Measurements from ENCODE around the gene SPAG16. TPM values are rescaled to one million over a fixed set of nuclear protein-coding genes. Genes with fewer than 3 reads are reported as not detected.

Gene SPAG16
- total RNA-seq, 1 experiment from 2014 or later: 13.0 TPM

DNA sequence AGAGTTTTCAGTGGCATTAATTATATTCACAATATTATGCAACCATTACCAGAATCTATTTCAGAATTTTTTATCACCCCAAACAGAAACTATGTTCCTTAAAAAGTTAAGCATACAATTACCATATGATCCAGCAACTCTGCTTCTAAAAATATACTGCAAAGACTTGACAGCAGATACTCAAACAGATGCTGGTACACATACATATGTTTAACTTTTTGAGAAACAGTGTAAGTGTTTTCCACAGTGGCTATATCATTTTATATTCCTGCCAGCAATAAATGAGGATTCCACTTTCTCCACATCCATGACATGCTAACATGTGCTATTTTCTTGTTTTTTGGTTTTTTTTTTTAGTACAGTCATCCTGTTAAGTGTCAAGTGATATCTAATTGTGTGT lies 687.3 kb downstream of the SPAG16 start:
- in situ Hi-C loops (cut with HindIII; ENCODE audit: low pct_unique_long_range_greater_than_20kb, low sequenced_read_pairs) (no loop called here), intact Hi-C loops (cut with micrococcal nuclease; ENCODE audit: unreplicated experiment) (no loop called here)
- CTCF ChIA-PET: no interaction called here
- no peak for TF ChIP-seq TCF7L2 (IDR thresholded peaks at IDR 0.05; ENCODE audit: low read depth, low read length)
- TF ChIP-seq SIN3A (IDR thresholded peaks at IDR 0.05; ENCODE audit: borderline replicate concordance, insufficient read depth, low read depth, low read length): no peak
- TF ChIP-seq, protein P1, sequence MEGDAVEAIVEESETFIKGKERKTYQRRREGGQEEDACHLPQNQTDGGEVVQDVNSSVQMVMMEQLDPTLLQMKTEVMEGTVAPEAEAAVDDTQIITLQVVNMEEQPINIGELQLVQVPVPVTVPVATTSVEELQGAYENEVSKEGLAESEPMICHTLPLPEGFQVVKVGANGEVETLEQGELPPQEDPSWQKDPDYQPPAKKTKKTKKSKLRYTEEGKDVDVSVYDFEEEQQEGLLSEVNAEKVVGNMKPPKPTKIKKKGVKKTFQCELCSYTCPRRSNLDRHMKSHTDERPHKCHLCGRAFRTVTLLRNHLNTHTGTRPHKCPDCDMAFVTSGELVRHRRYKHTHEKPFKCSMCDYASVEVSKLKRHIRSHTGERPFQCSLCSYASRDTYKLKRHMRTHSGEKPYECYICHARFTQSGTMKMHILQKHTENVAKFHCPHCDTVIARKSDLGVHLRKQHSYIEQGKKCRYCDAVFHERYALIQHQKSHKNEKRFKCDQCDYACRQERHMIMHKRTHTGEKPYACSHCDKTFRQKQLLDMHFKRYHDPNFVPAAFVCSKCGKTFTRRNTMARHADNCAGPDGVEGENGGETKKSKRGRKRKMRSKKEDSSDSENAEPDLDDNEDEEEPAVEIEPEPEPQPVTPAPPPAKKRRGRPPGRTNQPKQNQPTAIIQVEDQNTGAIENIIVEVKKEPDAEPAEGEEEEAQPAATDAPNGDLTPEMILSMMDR (IDR thresholded peaks at IDR 0.05): no peak
- TF ChIP-seq REST (IDR thresholded peaks at IDR 0.05; ENCODE audit: insufficient read depth in 1 of 2, low read depth in 2 of 2, low read length in 1 of 2): no peak
- no peak for TF ChIP-seq POLR2AphosphoS5 (IDR thresholded peaks at IDR 0.05; ENCODE audit: low read depth, low read length)
- Histone ChIP-seq H3K4me1 (ENCODE audit: control insufficient read depth, insufficient read depth, low read length) (no peaks in the 10 kb centered on the region), H3K27me3 (ENCODE audit: control insufficient read depth, insufficient read depth, low read length) (no peaks in the 10 kb centered on the region), H3K9me3 (ENCODE audit: control insufficient read depth, insufficient read depth, low read depth, low read length) (no peaks in the 10 kb centered on the region), H3K27ac (ENCODE audit: low read length) (no peak overlapping the region), H3K4me3 (ENCODE audit: low read depth in 2 of 2, low read length in 2 of 2) (no peak overlapping the region), H3K36me3 (ENCODE audit: control insufficient read depth, insufficient read depth, low read length) (no peaks in the 10 kb centered on the region; the same call in 1 of the 2 replicates)
- no peak for ATAC-seq
- no TSS peak for BruUV-seq (replicated peaks)
- POLR2A ChIA-PET: no interaction called here
- no peak for DNase-seq (ENCODE audit: low read depth, low spot score)

GRCh38 chr2:213980883-213981282 lies 696.6 kb downstream of the SPAG16 start:
- in situ Hi-C loops (cut with HindIII; ENCODE audit: low pct_unique_long_range_greater_than_20kb, low sequenced_read_pairs): no loop called here

More at GRCh38 chr2:213980883-213981282, 696.6 kb downstream of the SPAG16 start:
- ChIA-PET CTCF (no interaction called here), POLR2A (no interaction called here)
- TF ChIP-seq, protein P1 (IDR thresholded peaks at IDR 0.05): no peak
- no peak for TF ChIP-seq SIN3A (IDR thresholded peaks at IDR 0.05; ENCODE audit: borderline replicate concordance, insufficient read depth, low read depth, low read length)
- TF ChIP-seq REST (IDR thresholded peaks at IDR 0.05; ENCODE audit: insufficient read depth in 1 of 2, low read depth in 2 of 2, low read length in 1 of 2): no peak
- no peak for TF ChIP-seq POLR2AphosphoS5 (IDR thresholded peaks at IDR 0.05; ENCODE audit: low read depth, low read length)
- TF ChIP-seq TCF7L2 (IDR thresholded peaks at IDR 0.05; ENCODE audit: low read depth, low read length): no peak
- H3K4me3 ChIP-seq (ENCODE audit: low read depth in 2 of 2, low read length in 2 of 2): no peak overlapping the region
- DNase-seq (ENCODE audit: low read depth, low spot score): no peak
- H3K27me3 ChIP-seq (ENCODE audit: control insufficient read depth, insufficient read depth, low read length): no peaks in the 10 kb centered on the region
- intact Hi-C loops (cut with micrococcal nuclease; ENCODE audit: unreplicated experiment): no loop called here
- H3K36me3 ChIP-seq (ENCODE audit: control insufficient read depth, insufficient read depth, low read length): no peaks in the 10 kb centered on the region
- no TSS peak for BruUV-seq (replicated peaks)
- no peak for ATAC-seq
- no peaks in the 10 kb centered on the region for H3K9me3 ChIP-seq (ENCODE audit: control insufficient read depth, insufficient read depth, low read depth, low read length)
- no peak overlapping the region for H3K27ac ChIP-seq (ENCODE audit: low read length)
- no peaks in the 10 kb centered on the region for H3K4me1 ChIP-seq (ENCODE audit: control insufficient read depth, insufficient read depth, low read length)

Measured in Panc1 (cell line).